Testis (tissue), 5 donors: Measurements from ENCODE around the gene CECR2. TPM values are rescaled to one million over a fixed set of nuclear protein-coding genes. Genes with fewer than 3 reads are reported as not detected.

ENCODE experiments used
- DNase-seq: peaks from one replicate; pipeline ENCODE4 v3.0.0-alpha.2; 2019
- H3K27ac ChIP-seq, 2 donors: fragments of 200-600 bp; sonication (generic); one replicate each; pipeline ENCODE4 v1.5.1; 2019
- H3K27me3 ChIP-seq: fragments of 200-600 bp; sonication (generic); one replicate; pipeline ENCODE4 v1.5.1; 2019
- H3K36me3 ChIP-seq: fragments of 200-600 bp; sonication (generic); one replicate; pipeline ENCODE4 v1.5.1; 2017; ENCODE audit warnings: low read depth; ENCODE audit errors: missing control alignments
- H3K4me1 ChIP-seq: fragments of 200-600 bp; sonication (generic); one replicate; pipeline ENCODE4 v1.5.1; 2019
- H3K4me3 ChIP-seq, 2 donors: fragments of 200-600 bp; sonication (generic); one replicate each; pipeline ENCODE4 v1.5.1; 2017 to 2019
- H3K9me3 ChIP-seq: fragments of 200-600 bp; sonication (generic); one replicate; pipeline ENCODE4 v1.5.1; 2017
- CTCF ChIP-seq, 3 experiments: fragments of 450-650 bp in 2 of 3; fragments of 200-600 bp in 1 of 3; sonication (generic) in 1 of 3; IDR thresholded peaks; one replicate each; pipeline ENCODE4 v1.5.1; 2016 to 2019; ENCODE audit warnings: antibody characterized with exemption in 3 of 3, mild to moderate bottlenecking in 2 of 3, moderate library complexity in 1 of 3
- POLR2A ChIP-seq: fragments of 450-650 bp; IDR thresholded peaks from one replicate; pipeline ENCODE4 v1.6.1; 2017; ENCODE audit warnings: antibody characterized with exemption, mild to moderate bottlenecking, moderate library complexity
- WGBS, 2 donors: methylation state at CpG; one replicate each; pipeline ENCODE4 v1.1.5; 2018; 5-methylcytosine and 5-hydroxymethylcytosine counted together
- intact Hi-C: fragments of 100-400 bp; cut with DNase I; formaldehyde crosslinking; loops from one replicate; pipeline ENCODE4 v1.15.1; 2023; ENCODE audit warnings: low total_unique reads
- long read RNA-seq, 2 donors: transcript quantifications; one replicate each; lab custom pipeline, GENCODE V29; 2026
- polyA plus RNA-seq: library from polyadenylated mRNA; stranded (reverse); fragments of 350-450 nt; fragmentation: Illumina TruSeq; extraction: RNeasy Lipid Tissue Mini Kit (QIAGEN cat#74804); gene quantifications from one replicate; pipeline ENCODE4 v1.2.3, GENCODE V29; 2014; ENCODE audit warnings: low read depth, low replicate concordance; ENCODE audit not compliant: insufficient read depth
- total RNA-seq, 2 donors: library from RNA; depleted of rRNA; stranded (reverse); fragments of >200 nt; gene quantifications; one replicate each; pipeline ENCODE4 v1.2.3, GENCODE V29; 2016

The CECR2 gene
- total RNA-seq (10 to 100 TPM; 16.8 to 18.7 TPM), polyA plus RNA-seq (7.1 TPM)
- long read RNA-seq, donor 1, result 0 reads
- long read RNA-seq, donor 2, result 0 reads

- peaks cover 9% of the 10 kb centered on the region for H3K4me1 ChIP-seq
- no peak for TF ChIP-seq POLR2A
- TF ChIP-seq CTCF (IDR thresholded peaks at IDR 0.05), result no peak
- H3K36me3 ChIP-seq, result no peaks in the 10 kb centered on the region
- H3K9me3 ChIP-seq, result no peaks in the 10 kb centered on the region
- peak; percentile 27 for DNase-seq
- WGBS, 2 donors, result 0% methylated on average over 6 to 18 of the region's 92 CpGs
- intact Hi-C loops, result no loop called here
- peak within 1 kb of the TSS; percentile 55 to 57 for H3K4me3 ChIP-seq
- H3K27me3 ChIP-seq, result no peaks in the 10 kb centered on the region
- H3K27ac ChIP-seq, result peak within 1 kb of the TSS; percentile 1 to 78
Measured at GRCh38 chr22:17369439-17370025, at the start of gene CECR2. Gene CECR2 (plus strand): TSS chr22:17369460. CDS start chr22:17369784, 324 bp downstream.

GRCh38 chr22:17319546-17319945 lies 49.7 kb upstream of the CECR2 start:
- no peak overlapping the region for H3K27ac ChIP-seq
- no peaks in the 10 kb centered on the region for H3K4me1 ChIP-seq
- no peak overlapping the region for H3K4me3 ChIP-seq
- no peaks in the 10 kb centered on the region for H3K27me3 ChIP-seq
- H3K9me3 ChIP-seq, result no peaks in the 10 kb centered on the region
- intact Hi-C loops, result no loop called here
- TF ChIP-seq POLR2A, result no peak
- TF ChIP-seq CTCF (IDR thresholded peaks at IDR 0.05), result no peak
- WGBS, 2 donors, result 46 to 51% methylated on average over 5 of the region's 5 CpGs
- DNase-seq, result no peak
- no peaks in the 10 kb centered on the region for H3K36me3 ChIP-seq

- TF ChIP-seq CTCF (IDR thresholded peaks at IDR 0.05) (no peak), POLR2A (no peak)
- DNase-seq, result no peak
- no peaks in the 10 kb centered on the region for H3K36me3 ChIP-seq
- 54 to 61% methylated on average over 4 of the region's 4 CpGs for WGBS, 2 donors
- no peaks in the 10 kb centered on the region for H3K4me1 ChIP-seq
- no peak overlapping the region for H3K27ac ChIP-seq
- no peaks in the 10 kb centered on the region for H3K9me3 ChIP-seq
- H3K4me3 ChIP-seq, result no peak overlapping the region
- H3K27me3 ChIP-seq, result no peaks in the 10 kb centered on the region
- intact Hi-C loops, result no loop called here
Measured at GRCh38 chr22:17322511-17322910, 46.7 kb upstream of the CECR2 start.

- TF ChIP-seq CTCF (IDR thresholded peaks at IDR 0.05) (no peak), POLR2A (no peak)
- Histone ChIP-seq H3K27me3 (no peaks in the 10 kb centered on the region), H3K9me3 (no peaks in the 10 kb centered on the region), H3K4me1 (no peaks in the 10 kb centered on the region), H3K36me3 (no peaks in the 10 kb centered on the region), H3K4me3 (no peak overlapping the region), H3K27ac (no peak overlapping the region)
- no peak for DNase-seq
- 90 to 96% methylated on average over 9 of the region's 9 CpGs for WGBS, 2 donors
- intact Hi-C loops, result no loop called here
Measured at GRCh38 chr22:17331690-17332089, 37.6 kb upstream of the CECR2 start.
